ENCODE results near the gene GARIN3.

GARIN3 gene

GRCh38 chr5:157184117-157184670 is 18.1 kb upstream of the GARIN3 start:
- no peak for DNase-seq

- no peak for DNase-seq
These were observed 16.2 kb upstream of the GARIN3 start for GRCh38 chr5:157182143-157182757.

GRCh38 chr5:157180374-157181264 is 14.6 kb upstream of the GARIN3 start, which contains the start of gene ITK:
Gene ITK, plus strand, starts transcription at chr5:157180840. Its CDS starts 138 bp downstream, at chr5:157180978.
- peak in 1 of 2 donors; percentile 51 for DNase-seq

- no peak for DNase-seq
These were observed 12.9 kb upstream of the GARIN3 start for GRCh38 chr5:157178966-157179365.

GRCh38 chr5:157177953-157178352 is 11.9 kb upstream of the GARIN3 start:
- DNase-seq, result no peak

- DNase-seq, result no peak
These were observed 9.1 kb upstream of the GARIN3 start for GRCh38 chr5:157175071-157175612.

DNA sequence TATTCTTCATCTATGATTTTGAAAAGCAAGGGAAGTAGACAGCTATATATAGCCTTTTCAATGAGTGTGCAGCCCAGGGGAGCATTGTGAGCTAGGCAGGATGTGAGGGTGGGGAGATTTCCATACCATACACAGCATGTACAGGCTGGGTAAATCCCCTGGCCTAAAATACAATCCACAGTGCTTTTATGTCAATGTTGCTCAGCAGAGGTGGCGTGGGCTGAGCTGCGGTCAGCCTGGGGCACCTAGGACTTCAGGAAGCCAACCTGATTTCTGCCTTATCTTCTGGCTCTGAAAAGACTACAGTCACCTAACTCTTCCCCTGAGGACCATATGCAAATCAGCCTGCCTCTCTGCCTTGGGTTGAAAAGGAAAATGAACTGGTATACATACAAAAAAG is 6.3 kb upstream of the GARIN3 start:
- DNase-seq, result peak; percentile 85 to 90

DNA sequence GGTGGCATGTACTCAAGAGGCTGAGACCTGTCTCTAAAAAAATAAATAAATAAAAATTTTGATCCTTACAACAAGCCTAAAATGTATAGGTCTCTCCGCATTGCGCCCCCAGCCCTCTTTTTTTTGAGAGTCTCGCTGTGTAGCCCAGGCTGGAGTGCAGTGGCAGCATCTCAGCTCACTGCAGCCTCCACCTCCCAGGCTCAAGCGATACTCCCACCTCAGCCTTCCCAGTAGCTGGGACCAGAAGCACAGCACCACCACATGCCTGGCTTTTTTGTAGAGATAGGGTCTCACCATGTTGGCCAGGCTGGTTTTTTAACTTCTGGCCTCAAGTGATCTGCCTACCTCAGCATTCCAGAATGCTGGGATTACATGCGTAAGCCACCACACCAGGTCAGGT is 2.2 kb upstream of the GARIN3 start:
- no peak for DNase-seq

- DNase-seq, result peak in 1 of 2 donors; percentile 30
These were observed 1.2 kb upstream of the GARIN3 start for GRCh38 chr5:157167214-157167621.

- no peak for DNase-seq
These were observed 396 bp downstream of the GARIN3 start for GRCh38 chr5:157165668-157166067.

DNA sequence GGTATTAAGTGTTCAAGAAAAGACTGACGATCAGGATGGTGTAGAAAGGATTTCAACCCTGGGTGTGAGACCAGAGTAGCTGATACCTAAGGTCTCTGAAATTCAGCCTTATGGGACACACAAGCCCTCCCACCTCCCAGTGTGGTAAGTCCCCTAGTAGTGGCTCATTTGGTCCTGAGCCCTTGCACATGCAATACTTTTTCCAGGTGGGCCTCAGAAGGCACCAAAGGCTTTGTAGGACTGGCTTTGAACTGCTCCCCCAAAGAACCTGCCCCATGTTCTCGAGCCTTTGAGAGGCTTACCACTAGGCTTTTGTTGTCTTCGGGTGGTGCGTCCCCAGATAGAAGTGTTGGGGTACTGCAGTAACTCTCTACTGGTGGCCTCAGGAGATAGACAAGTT is 803 bp downstream of the GARIN3 start:
- no peak for DNase-seq

- DNase-seq, result no peak
These were observed 1.5 kb downstream of the GARIN3 start for GRCh38 chr5:157164521-157164920.

DNA sequence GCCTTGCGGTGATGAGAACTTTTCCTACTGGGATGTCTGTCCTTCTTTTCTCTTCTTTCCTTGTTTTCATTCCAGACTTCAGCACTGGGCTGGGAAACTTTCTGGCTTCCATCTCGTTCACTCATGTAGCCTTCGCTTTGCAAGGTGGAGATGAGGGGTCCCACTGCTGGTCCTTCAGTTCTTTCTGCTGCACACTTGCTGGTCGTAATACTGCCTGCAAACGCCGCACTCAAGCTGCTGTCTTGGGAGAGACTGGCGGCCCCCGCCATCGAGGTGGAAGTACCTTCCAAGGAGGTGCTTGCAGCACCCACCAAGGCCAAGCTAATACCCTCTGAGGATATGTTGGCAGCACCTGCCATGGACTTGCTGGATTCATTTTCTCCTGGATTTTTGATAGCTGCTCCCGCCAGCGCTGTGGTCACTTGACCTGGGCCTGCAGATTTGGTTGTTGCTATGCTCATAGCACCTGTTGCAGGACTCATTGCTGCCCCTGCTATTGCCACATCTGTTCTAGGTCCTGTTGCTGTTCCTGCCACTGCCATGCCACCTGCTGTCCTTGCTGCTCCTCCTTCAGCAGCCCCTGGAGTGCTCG is 3.0 kb downstream of the GARIN3 start:
- DNase-seq, result no peak

DNA sequence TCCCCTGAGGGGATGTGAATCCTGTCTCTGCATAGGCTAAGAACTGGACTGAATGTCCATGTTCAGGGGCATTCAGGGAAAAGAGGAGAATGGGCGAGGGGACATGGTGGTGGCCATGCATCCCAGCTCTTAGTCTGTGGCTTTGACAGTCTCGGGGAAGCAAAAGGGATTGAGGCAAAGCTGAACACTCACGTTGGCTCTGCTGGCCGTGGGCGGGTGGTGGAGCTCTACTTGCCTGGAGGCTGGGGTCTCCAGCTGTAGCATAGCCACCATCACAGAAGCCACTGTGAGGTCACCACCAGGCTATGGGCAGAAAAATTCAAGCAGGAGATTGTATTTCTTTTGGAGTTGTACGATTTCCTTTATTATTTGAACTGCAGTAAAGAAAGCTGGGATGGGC is 4.1 kb downstream of the GARIN3 start:
- DNase-seq, result no peak

DNA sequence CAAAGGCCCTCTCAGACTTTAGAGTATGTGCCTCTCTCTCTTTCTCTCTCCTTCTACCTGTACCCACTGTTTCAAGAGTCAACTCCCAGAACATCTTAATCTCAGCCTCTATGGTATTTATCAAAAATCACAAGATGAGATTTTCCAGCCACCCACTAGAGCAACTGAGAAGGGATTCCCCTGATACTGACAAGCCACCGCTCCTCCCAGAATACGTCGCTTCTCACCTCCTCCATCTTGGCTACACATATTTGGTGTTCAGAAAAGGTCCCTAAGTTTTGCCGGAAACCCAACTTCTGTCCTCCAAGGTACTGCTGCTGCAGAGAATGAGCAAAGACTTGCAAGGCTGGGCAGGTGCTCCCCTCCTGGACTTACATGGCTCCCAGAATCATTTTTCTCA is 6.1 kb downstream of the GARIN3 start:
- DNase-seq, result peak; percentile 49 to 50

- peak; percentile 43 to 53 for DNase-seq
These were observed 6.8 kb downstream of the GARIN3 start for GRCh38 chr5:157159209-157159751.

DNA sequence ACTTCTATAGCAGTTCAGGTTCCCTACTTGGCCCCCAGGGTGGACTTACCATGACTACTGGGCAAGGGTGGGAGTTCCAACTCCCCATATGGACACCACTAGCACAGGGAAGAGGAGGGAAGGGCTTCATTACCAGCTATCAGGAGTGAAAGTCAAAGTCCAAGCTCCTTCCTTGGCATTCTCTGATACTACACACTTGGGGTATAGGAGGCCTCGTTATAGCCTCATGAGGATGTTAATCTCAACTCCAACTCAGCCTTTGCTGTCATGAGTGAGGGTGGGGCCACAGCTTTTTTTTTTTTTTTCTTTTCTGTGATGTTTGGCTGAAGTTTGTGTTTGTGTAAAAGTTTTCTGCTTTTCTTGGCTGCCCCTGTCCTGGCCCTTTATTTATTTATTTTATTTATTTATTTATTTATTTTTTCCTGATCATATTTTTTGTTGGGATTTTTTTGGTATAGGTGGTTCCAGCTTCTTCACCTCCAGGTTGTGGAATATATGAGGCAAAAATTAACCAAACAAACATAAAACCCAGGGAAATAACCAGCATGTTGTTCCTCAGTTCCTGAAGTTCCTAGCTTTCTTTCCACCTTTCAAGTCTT is 8.7 kb downstream of the GARIN3 start:
- DNase-seq, result no peak

- no peak for DNase-seq
These were observed 10.8 kb downstream of the GARIN3 start for GRCh38 chr5:157155297-157155696.

- no peak for DNase-seq
These were observed 15.1 kb downstream of the GARIN3 start for GRCh38 chr5:157150995-157151394.

- DNase-seq, result peak; percentile 78 to 92
These were observed 17.1 kb downstream of the GARIN3 start for GRCh38 chr5:157148734-157149615.

Data from activated CD4-positive, alpha-beta T cell treated with anti-CD3 and anti-CD28 coated beads for 4 hours (primary cell).